Activated CD8-positive, alpha-beta memory T cell treated with anti-CD3 and anti-CD28 coated beads, Interleukin-2, amount 50 U/mL, for 1 hour (primary cell): Measurements from ENCODE around the gene RRN3.
A peak's percentile ranks its signal among the peaks of the same experiment; 100 is the strongest.
"Not testable (repeated sequence)": the region's sequence is repeated elsewhere in the genome, so short reads cannot be mapped to it uniquely, and the experiment has no call there.

Experiments used
- DNase-seq: peaks from one replicate; pipeline ENCODE4 v3.0.0-alpha.2; 2020; ENCODE audit errors: extremely low read depth

RRN3 gene

GRCh38 chr16:15093955-15094827 lies at the start of gene RRN3:
Gene RRN3, minus strand, starts transcription at chr16:15094272. Its CDS starts 39 bp downstream, at chr16:15094233.
- DNase-seq, result peak; percentile 49

- not testable (repeated sequence) for DNase-seq
Observed at GRCh38 chr16:15143601-15144091, 49.6 kb upstream of the RRN3 start.

GRCh38 chr16:15142891-15143600 lies 49.0 kb upstream of the RRN3 start:
- DNase-seq, result not testable (repeated sequence)

DNA sequence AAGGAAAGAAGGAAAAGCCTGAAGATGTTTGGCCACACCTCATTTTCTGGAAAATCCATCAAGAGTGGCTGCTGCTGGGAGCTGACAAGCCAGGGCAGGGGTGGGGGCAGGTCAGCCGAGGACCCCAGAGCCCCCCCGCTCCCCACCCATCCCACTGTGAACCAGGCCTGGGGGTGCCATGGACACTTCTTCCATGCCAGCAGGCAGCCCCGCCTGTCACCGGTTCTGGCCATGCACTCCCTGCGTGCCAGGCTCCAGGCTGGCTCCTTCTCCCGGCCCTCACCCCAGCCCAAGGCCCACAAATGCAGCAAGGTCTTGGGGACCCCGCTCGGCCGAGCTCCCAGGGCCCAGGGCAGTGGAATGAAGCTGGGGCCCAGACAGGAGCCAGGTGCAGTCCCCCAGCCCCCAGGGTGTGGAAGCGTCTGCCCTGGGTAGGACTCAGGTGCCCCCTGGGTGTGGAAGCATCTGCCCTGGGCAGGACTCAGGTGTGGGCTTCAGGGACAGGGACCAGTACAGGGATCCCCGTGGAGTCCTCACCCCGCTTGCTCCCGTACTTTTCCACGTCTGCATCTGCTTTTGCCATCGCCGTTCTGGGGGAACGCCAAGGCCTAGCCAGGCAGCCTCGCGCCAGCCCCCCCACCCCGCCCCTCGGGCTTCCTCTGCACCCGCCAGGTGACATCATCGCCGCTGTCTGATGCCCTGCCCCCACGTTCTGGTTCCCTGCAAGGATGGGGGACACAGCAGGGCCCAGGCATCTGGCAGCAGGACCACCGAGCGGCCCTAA lies 48.2 kb upstream of the RRN3 start:
- DNase-seq, result not testable (repeated sequence)

DNA sequence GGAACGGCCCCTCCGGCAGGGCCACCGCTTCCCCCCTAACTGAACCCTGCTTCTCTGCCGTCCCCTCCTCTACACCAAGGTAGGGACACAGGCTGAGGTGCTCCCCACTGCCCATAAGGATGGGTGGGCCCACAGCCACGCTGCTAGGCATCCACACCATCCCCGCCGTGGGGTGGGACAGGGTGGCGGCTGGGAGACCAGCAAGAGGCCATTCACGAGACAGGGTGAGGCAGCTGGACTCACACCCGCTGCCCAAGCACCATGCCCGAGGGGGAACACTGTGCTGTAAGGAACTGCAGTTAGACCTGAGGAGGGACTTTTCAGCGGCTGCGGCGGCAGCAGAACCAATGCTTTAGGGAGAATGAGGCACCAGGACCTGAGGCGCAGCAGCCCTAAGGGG lies 47.5 kb upstream of the RRN3 start:
- no peak for DNase-seq

GRCh38 chr16:15140444-15141365 lies 46.6 kb upstream of the RRN3 start:
- not testable (repeated sequence) for DNase-seq

DNA sequence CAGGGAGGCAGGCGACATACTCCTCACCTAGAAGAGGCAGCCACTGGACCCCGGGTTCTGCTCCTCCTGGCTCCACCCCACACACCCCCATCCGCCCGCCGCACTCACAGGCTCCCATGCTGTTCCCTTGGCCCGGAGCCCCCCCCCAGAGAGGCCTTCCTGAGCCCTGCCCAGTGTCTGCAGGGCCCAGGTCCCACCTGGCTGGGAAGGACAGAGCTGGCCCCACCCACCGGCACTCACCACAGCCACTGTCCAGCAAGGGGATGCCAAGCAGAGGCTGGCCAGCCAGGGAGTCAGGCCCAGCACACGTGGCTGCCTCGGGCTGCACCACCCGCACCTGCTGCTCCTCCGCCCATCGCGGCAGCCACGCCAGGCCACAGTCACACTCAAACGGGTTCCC lies 43.4 kb upstream of the RRN3 start:
- DNase-seq, result not testable (repeated sequence)

DNA sequence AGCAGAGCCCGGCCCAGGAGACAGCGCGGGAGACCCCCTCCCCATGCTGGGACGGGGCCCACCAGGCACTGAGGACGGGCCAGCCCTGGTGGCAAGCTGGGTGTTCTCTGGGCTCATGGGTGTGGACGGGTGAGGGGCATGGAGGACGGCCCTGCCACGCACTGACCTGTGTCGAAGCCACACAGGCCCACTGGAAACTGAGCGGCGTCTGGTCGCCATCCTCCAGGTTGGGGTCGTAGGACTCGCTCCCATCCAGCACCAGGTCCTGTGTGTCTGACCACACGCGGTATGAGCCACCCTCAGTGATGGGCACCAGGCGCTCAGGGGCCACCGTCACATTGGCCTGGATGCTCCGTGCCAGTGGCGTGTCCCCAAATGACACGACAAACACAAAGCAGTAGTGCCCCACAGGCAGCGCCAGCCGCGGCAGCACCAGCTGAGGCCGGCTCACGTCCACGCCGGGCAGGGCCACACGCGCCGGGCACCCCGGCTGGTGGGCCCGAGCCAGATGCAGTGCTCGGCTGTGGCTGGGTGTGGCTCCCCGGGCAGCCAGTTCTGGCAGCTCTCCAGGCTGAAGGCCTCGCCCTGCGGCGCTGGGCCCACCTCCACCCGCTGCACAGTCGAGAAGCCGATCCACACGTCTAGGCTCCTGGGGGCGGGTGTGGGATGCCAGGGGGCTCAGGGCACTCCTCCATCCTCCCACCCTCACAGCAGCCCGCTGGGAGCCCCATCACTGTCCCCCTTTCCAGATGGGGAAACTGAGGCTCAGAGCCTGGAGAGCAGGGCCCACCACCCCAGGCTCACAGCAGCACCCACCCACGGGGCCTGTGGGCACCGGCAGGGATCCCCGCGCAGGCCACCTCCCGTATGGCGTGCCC lies 41.6 kb upstream of the RRN3 start:
- DNase-seq, result not testable (repeated sequence)

GRCh38 chr16:15134752-15135482 lies 40.8 kb upstream of the RRN3 start:
- DNase-seq, result not testable (repeated sequence)

- DNase-seq, result not testable (repeated sequence)
Observed at GRCh38 chr16:15133554-15133953, 39.5 kb upstream of the RRN3 start.

- DNase-seq, result not testable (repeated sequence)
Observed at GRCh38 chr16:15132719-15133428, 38.8 kb upstream of the RRN3 start.

- not testable (repeated sequence) for DNase-seq
Observed at GRCh38 chr16:15130943-15131700, 37.0 kb upstream of the RRN3 start.

- not testable (repeated sequence) for DNase-seq
Observed at GRCh38 chr16:15130256-15130932, 36.3 kb upstream of the RRN3 start.

- DNase-seq, result not testable (repeated sequence)
Observed at GRCh38 chr16:15127641-15128425, 33.8 kb upstream of the RRN3 start.

DNA sequence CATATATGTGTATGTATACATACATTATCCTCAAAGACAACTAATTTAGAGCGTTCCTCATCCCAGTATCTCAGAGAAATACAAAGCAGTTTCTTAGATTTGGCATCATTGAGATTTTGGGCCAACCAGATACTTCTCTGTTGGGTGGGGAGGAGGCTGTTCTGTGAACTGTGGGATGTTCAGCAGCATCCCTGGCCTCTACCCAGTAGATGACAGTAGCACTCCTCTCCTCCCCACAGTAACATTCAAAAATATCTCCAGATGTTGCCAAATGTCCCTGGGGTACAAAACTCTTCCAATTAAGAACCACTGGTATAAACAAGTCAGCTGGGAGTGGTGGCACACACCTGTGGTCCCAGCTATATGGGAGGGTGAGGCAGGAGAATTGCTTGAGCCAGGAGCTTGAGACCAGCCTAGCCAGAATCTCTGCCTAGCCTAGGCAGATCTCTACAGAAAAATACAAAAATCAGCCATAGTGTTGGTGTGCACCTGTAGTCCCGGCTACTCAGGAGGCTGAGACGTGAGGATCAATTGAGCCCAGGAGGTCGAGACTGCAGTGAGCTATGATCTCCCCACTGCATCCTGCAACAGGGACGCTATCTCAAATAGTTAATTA lies 6.4 kb upstream of the RRN3 start:
- not testable (repeated sequence) for DNase-seq
